Measurements from ENCODE around the gene FOXL2. TPM values are rescaled to one million over a fixed set of nuclear protein-coding genes. Genes with fewer than 3 reads are reported as not detected.

Gene FOXL2
- polyA plus RNA-seq, 1 of the 3 experiments (the other 2 are of a cell fraction), result not detected

DNA sequence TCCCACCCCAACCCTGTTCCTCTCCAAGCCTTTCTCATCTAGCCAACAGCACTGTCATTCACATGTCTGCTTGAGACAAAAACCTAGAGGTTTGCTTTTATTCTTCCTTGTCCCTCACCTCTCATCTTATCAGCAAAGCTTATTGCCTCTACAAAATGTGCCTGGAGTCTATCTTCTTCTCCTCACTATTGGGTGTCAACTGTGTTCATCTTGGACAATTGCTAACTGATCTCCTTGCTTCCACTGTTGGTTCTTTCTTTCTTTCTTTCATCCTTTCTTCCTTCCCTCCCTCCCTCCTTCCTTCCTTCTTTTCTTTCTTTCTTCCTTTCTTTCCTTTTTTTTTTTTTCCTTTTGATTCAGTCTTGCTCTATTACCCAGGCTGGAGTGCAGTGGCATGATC, 48.2 kb downstream of the FOXL2 start (continued):
- TF ChIP-seq SMC3 (IDR thresholded peaks at IDR 0.05; ENCODE audit: low read depth, low read length) (no peak), GATA2 (CRISPR knock-in tag; IDR thresholded peaks at IDR 0.05) (no peak)

DNA sequence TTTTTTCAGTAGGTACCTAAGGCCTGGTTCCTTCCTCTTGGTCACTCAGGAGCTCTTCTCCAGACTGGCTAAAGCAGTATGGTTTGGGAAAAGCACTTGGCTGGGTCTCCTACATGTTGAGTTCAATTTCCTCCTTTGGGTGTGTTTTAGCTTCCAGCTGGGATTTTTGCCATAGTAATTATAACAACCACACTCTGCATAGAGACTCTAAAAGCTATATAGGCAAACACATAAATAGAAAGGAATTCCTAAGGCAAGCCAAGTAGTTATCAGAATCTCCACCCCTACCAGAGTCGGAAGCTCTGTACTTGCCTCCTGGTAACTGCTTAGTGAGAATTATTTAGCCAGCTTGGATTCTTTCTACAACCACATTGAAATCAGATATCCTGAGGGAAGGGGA, 48.6 kb downstream of the FOXL2 start:
- Histone ChIP-seq H3K4me2 (no peak overlapping the region), H3F3A (replicated peaks; ENCODE audit: insufficient read depth) (no peaks in the 10 kb centered on the region), H3K27ac (ENCODE audit: low read depth in 2 of 2, low read length in 1 of 2) (no peak overlapping the region), H4K20me1 (ENCODE audit: insufficient read depth) (no peaks in the 10 kb centered on the region), H3K36me3 (replicated peaks in 1 of 2; ENCODE audit: control insufficient read depth in 1 of 2, insufficient read depth in 2 of 2, low read length in 1 of 2) (no peaks in the 10 kb centered on the region), H3K9me3 (no peaks in the 10 kb centered on the region), H3K27me3 (ENCODE audit: insufficient read depth) (no peaks in the 10 kb centered on the region), H2AFZ (ENCODE audit: low read depth) (no peak overlapping the region), H3K4me1 (ENCODE audit: control insufficient read depth in 1 of 2, insufficient read depth in 2 of 2, low read depth in 1 of 2, low read length in 1 of 2) (no peaks in the 10 kb centered on the region), H3K9ac (no peak overlapping the region), H3K79me2 (ENCODE audit: insufficient read depth) (no peaks in the 10 kb centered on the region), H3K4me3 (ENCODE audit: low read depth in 2 of 2, low read length in 1 of 2) (no peak overlapping the region), H3K9me2 (no peaks in the 10 kb centered on the region)
- 44% methylated on average over 1 of the region's 1 CpG for WGBS (ENCODE audit: low lambda C conversion rate)
- TF ChIP-seq JUND (IDR thresholded peaks at IDR 0.05) (no peak), NRF1 (IDR thresholded peaks at IDR 0.05; ENCODE audit: low read depth, low read length) (no peak), SMC3 (IDR thresholded peaks at IDR 0.05; ENCODE audit: low read depth, low read length) (no peak), TCF12 (IDR thresholded peaks at IDR 0.05) (no peak), NFIC (IDR thresholded peaks at IDR 0.05; ENCODE audit: borderline replicate concordance) (no peak), FOSL2 (IDR thresholded peaks at IDR 0.05; ENCODE audit: borderline replicate concordance, low read depth) (no peak), EP300 (IDR thresholded peaks at IDR 0.05; ENCODE audit: borderline replicate concordance in 1 of 2, low read depth in 1 of 2, low read length in 1 of 2) (no peak), GABPA (IDR thresholded peaks at IDR 0.05; ENCODE audit: low read depth) (no peak), RAD21 (IDR thresholded peaks at IDR 0.05; ENCODE audit: low read length) (no peak), EZH2phosphoT487 (IDR thresholded peaks at IDR 0.05; ENCODE audit: borderline replicate concordance, low read depth) (no peak), TAF1 (IDR thresholded peaks at IDR 0.05; ENCODE audit: borderline replicate concordance, low read depth, low read length) (no peak)
- TF ChIP-seq, protein P1, sequence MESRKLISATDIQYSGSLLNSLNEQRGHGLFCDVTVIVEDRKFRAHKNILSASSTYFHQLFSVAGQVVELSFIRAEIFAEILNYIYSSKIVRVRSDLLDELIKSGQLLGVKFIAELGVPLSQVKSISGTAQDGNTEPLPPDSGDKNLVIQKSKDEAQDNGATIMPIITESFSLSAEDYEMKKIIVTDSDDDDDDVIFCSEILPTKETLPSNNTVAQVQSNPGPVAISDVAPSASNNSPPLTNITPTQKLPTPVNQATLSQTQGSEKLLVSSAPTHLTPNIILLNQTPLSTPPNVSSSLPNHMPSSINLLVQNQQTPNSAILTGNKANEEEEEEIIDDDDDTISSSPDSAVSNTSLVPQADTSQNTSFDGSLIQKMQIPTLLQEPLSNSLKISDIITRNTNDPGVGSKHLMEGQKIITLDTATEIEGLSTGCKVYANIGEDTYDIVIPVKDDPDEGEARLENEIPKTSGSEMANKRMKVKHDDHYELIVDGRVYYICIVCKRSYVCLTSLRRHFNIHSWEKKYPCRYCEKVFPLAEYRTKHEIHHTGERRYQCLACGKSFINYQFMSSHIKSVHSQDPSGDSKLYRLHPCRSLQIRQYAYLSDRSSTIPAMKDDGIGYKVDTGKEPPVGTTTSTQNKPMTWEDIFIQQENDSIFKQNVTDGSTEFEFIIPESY (IDR thresholded peaks at IDR 0.05; ENCODE audit: borderline replicate concordance, low read depth), result no peak
- no peak for DNase-seq
- CTCF ChIA-PET, result interaction anchor here (0.6 to 6.5 kb wide), 7 partner anchors 11 to 304 kb away, joined by 3 to 50 read pairs (median 4); partner anchors contain the start of gene CEP70
- POLR2A ChIA-PET, result no interaction called here

Other genes with a start within 250 kb of the FOXL2 start
- 6.8 and 6.9 TPM in 2 replicates for gene PIK3CB, start 112.2 kb downstream of the FOXL2 start, polyA plus RNA-seq (2012; rRNA removed)
- gene FOXL2NB, start 80 bp upstream of the FOXL2 start, polyA plus RNA-seq (2012; rRNA removed), result not detected in 2 replicates
- not detected in 2 replicates for gene PRR23A, start 59.1 kb upstream of the FOXL2 start, polyA plus RNA-seq (2012; rRNA removed)
- gene PRR23B, start 73.8 kb upstream of the FOXL2 start, polyA plus RNA-seq (2012; rRNA removed), result not detected in 2 replicates
- gene PRR23C, start 97.8 kb upstream of the FOXL2 start, polyA plus RNA-seq (2012; rRNA removed), result not detected in 2 replicates